HG03432 (cell line): Measurements from ENCODE around the gene ABHD17C.

Experiments used
- ATAC-seq: cut with Tn5 transposase; IDR thresholded peaks from one replicate; pipeline ENCODE4 v1.9.1; 2021; ENCODE audit warnings: mild to moderate bottlenecking, moderate library complexity; ENCODE audit not compliant: unreplicated experiment

The ABHD17C gene

DNA sequence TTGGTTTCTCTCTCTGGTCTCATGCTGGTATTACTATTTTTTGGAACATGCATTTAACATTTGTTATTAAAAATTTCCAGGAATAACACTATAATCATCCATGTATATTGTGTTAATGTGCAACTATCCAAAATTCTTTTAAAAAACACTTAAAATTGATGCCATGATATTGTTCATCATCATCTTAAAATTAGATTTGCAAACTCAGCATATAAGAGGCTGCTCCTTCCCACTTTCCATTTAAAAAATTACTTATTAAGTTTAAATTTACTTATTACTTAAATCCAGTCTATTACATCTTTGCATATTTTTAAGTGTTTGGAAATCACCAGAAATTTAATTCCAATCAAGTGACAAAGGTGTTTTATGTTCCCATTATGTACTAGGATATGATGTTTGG lies 5.8 kb upstream of the ABHD17C start:
- no peak for ATAC-seq

DNA sequence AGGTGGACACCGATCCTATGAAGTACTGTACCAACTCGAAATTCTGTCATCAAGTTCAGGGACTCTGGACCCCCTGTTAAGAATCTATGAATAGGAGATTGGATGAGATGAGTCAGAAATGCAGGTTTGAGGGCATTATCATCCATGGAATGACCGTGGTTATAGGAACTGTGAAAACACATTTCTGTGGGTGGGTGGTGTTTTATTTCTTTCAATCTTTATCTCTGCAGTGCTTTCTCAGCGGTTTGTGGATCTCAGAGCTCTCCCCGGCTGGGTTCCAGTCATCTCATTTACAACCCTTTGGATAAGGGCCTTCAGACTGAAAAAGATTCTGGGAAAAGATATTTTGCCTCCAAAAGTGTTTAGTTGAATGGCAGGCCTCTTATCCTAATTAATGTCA lies 5.4 kb upstream of the ABHD17C start:
- ATAC-seq, result no peak

DNA sequence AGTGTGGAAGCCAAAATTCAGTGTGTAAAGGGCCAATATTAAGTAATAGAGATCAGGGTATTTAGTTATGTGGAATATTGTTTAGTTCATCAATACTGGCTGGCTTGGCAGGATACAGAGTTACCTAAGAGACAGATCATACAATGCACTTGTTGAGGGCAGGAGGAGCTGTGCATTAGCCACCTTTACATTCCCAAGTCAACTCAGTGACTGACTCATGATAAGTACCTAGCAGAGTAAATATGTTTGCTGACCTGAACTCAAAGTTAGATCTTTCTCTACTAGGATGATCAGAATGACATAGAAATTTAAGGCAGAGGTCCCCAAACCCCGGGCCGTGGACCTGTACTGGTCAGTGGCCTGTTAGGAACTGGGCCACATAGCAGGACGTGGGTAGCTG lies 3.5 kb upstream of the ABHD17C start:
- ATAC-seq, result no peak

- ATAC-seq, result peak; percentile 21
These were observed 1.2 kb upstream of the ABHD17C start for GRCh38 chr15:80693682-80694610.

DNA sequence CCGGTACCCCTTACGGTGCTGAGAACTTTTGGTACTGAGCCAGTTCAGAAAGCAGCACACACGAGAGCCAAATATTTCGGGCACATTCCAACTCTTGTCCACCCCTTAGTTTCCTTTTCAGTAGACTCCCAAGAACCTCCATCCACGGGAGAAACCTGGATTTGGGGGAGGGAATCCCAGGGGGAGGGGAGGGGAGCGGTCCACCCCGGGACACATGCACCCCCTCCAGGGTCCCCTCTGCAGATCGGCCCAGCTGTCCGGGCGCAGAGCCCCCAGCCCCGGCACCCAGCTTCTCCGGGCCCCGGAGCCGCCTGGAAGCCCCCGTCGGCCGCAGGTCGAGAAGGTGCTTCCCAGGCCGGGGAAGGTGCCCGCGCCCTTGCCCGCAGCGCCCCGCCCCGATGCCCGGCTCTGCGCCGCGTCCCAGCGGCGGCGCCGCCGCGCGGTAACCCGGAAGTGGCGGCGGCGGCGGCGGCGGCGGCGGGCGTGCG lies 455 bp upstream of the ABHD17C start:
- ATAC-seq, result peak; percentile 43

DNA sequence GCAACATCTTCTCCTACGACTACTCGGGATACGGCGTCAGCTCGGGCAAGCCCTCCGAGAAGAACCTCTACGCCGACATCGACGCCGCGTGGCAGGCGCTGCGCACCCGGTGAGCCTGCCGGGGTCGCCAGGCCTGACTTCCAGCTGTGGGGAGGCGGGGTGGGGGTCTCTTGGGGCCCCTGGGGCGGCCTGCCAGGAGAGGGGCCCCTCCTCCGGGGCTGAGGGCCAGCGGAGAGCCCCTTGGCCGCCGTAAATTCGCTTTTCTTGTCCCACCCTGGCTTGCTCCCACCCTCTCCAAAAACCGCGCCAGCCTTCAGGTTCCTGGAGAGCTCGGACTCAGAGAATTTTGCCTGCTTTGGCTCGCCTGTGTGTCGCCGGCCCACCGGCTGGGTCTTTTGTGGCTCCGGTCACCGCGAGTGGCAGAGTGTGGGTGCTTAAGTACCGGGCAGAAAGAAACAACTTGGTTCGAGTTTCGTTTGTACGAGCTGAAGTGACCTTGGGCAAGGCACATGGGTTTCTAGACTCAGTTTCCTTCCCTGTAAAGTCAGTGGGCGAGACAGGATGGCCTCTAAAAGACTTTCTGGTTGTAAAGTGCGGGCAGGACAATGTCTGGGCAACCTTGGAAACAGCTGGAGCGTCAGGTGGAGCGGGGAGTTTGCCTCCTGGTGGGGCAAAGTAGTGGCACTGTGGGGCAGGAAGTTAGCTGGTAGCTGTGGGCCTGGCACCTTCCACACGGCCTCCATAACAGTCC lies 976 bp downstream of the ABHD17C start:
- ATAC-seq, result no peak

GRCh38 chr15:80697075-80697685 lies 2.1 kb downstream of the ABHD17C start:
- no peak for ATAC-seq

- no peak for ATAC-seq
These were observed 3.6 kb downstream of the ABHD17C start for GRCh38 chr15:80698676-80699075.

GRCh38 chr15:80699981-80700380 lies 4.9 kb downstream of the ABHD17C start:
- ATAC-seq, result no peak

DNA sequence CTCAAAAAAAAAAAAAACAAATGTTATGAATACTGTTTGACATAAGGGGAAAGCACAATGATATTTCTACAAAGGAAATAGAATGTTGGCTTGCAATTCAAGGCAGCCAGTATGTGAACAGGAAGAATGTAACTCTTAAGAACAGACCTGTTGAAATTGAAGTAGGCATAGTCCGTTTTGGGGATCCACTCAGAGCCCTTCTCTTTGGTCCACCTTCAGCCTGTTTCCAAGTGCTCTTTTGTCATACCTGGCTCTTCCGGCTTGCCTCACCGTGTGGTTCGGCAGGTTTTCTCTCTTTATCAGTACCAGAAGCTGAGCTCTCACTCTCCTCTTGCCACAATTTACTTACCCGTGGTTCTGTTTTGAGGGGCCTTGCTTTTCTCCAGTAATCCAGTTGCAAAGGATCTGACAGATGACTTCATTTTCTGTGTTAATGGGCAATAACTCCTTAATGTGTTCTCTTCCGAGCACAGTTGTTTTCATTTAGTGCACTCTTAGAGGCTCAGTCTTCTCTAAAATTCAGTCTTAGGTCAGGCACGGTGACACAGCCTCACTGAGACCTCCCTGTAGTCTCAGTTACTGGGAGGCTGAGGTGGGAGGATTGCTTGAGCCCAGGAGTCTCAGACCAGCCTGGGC lies 6.7 kb downstream of the ABHD17C start:
- ATAC-seq, result no peak

- ATAC-seq, result no peak
These were observed 8.0 kb downstream of the ABHD17C start for GRCh38 chr15:80703081-80703480.

GRCh38 chr15:80703965-80704364 lies 8.9 kb downstream of the ABHD17C start:
- no peak for ATAC-seq

DNA sequence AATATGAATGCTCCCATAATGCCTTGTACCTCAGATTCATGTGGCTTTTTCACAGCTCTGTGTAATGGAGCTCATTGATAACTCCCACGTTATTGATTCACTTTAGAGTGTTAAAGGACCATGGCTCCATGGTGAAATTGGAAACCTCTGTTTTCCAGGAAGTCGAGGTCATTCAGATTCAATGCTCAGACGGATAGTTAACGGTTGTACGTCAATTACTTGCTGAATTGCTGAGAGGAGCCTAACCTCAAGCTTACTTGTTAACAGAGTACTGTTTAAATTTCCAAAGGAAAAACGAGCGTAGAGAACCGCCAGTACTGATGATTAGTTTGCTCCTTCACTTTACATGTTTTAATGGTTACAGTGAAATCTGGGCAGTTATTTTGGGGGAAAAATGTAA lies 11.1 kb downstream of the ABHD17C start:
- ATAC-seq, result no peak

DNA sequence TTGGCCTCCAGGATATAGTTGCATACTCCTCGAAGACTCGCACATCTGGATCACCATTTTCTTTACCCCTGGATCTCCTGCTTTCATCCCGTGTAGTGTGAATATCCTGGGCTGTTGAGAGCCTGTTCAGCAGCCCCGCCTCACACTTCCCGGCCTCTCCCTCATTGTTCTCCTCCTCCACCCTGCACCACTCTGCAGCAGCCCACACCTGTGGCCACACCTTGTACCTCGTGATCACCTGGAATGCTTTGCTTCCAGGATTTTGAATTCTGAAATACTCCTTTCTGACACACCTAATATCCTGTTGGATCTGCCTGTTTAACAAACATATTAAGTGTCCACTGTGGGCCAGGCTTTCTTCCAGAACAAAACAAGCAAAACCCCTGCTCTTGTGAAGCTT lies 14.4 kb downstream of the ABHD17C start:
- no peak for ATAC-seq

DNA sequence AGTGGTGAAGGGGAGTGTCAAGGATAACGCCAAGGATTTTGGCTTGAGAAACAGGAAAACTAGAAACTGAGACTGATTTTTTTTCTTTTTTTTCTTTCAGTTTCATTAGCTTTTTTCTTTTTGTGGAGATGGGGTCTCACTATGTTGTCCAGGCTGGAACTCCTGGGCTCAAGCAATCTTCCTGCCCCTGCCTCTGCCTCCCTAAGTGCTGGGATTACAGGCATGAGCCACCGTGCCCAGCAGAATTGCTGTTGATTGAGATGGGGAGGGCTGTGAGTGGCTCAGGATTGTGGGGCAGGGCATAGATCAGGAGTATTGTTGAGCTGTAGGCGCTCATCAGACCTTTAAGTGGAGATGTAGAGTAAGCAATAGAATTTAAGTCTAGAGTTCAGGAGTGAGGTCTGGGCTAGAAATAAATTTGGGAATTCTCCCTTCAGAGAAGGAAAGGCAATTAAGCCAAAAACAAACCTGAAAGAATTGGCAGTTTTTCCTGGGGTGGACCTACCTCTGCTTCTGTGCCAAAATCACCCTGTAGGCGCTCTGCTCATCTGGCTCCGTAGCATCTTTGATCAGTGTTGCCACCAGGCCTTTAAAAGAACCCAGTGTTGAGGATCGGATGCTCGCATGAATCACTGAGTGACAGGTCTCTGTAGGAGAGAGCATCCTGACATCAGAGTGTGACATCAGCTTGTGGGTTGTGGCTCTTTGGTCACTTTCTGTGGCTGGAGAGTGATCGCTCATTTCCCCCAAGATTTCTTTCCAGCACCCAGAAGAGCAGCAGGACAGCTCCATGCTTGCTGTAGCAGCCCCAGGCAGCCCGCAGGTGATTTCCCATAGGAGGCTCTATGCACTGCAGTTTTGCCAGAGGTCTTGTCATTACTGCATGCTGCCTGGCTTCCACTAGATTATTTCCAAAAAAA lies 15.8 kb downstream of the ABHD17C start:
- ATAC-seq, result no peak

DNA sequence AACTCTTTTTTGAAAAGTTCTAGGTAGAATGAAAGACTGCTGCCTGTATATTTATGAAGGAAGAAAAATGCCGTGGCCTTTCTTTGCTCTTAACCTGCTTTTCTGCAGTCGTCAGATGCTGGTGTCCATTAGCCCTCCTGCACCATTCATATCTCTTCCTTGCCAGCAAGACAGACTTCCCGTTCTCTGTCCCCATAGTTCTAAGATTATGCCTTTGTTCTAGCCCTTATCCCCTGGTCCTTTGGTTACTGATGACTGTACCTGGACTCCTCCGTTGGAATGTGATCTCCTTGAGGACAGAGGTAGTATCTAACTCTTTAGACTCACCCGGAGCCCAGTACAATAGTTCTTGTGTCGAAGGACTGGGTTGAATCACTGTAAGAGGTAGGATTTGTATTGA lies 16.8 kb downstream of the ABHD17C start:
- no peak for ATAC-seq

- no peak for ATAC-seq
These were observed 17.8 kb downstream of the ABHD17C start for GRCh38 chr15:80712956-80713355.

GRCh38 chr15:80721476-80721875 lies 26.4 kb downstream of the ABHD17C start:
- no peak for ATAC-seq

GRCh38 chr15:80722811-80723210 lies 27.7 kb downstream of the ABHD17C start:
- ATAC-seq, result no peak

- ATAC-seq, result no peak
These were observed 32.1 kb downstream of the ABHD17C start for GRCh38 chr15:80727196-80727595.
